Stimulated activated effector memory CD8-positive, alpha-beta T cell treated with anti-CD3 and anti-CD28 coated beads, Interleukin-12 subunit alpha, Interleukin-12 subunit beta, amount 100 ng/mL, for 72 hours (primary cell): Measurements from ENCODE around the gene CSPG5.
A peak's percentile ranks its signal among the peaks of the same experiment; 100 is the strongest.

ENCODE experiments used
- ATAC-seq: fragments of 150-1000 bp; cut with Tn5 transposase; 2 replicates; pipeline ENCODE4 v1.10.0; 2021
- DNase-seq, 2 donors: peaks; one replicate each; pipeline ENCODE4 v3.0.0; 2021 to 2022; ENCODE audit warnings: low spot score in 2 of 2
- H3K27ac Mint-ChIP-seq: one replicate; pipeline ENCODE4 v1.8.0; 2022; ENCODE audit warnings: mild to moderate bottlenecking, mixed read lengths
- H3K36me3 Mint-ChIP-seq: one replicate; pipeline ENCODE4 v1.8.0; 2022; ENCODE audit warnings: mild to moderate bottlenecking, mixed read lengths
- H3K4me1 Mint-ChIP-seq: one replicate; pipeline ENCODE4 v1.8.0; 2022; ENCODE audit warnings: mixed read lengths
- H3K4me3 Mint-ChIP-seq: one replicate; pipeline ENCODE4 v1.8.0; 2022; ENCODE audit warnings: mild to moderate bottlenecking, mixed read lengths
- H3K9me3 Mint-ChIP-seq: one replicate; pipeline ENCODE4 v1.8.0; 2022; ENCODE audit warnings: mixed read lengths

CSPG5 gene

GRCh38 chr3:47601281-47601680 is 22.6 kb upstream of the CSPG5 start:
- peaks cover 79% of the 10 kb centered on the region for H3K36me3 Mint-ChIP-seq
- ATAC-seq (no peak), DNase-seq (no peak)
- peak overlapping the region; percentile 63 for H3K27ac Mint-ChIP-seq
- H3K4me3 Mint-ChIP-seq = no peak overlapping the region
- no peaks in the 10 kb centered on the region for H3K4me1 Mint-ChIP-seq
- H3K9me3 Mint-ChIP-seq = no peaks in the 10 kb centered on the region

DNA sequence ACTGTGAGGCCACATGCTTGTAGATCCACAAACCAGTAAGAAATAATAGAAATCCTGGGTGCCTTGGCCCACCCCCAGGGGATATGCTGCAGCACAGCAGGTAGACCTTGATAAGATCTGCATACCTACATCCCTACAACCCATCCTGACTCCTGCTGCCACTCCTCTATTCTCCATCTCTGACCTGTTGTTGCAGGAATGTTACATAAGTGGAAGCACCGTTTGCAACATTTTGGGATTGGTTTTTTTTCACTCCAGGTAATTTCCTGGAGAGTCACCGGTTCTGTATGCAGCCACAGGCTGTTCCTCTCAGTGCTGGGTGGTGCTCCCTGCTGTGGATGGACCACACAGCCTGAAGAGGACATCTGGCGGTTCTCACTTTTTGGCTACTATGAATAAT is 16.1 kb upstream of the CSPG5 start:
- ATAC-seq = no peak
- DNase-seq = no peak
- Mint-ChIP-seq H3K27ac (no peak overlapping the region), H3K9me3 (no peaks in the 10 kb centered on the region), H3K4me1 (no peaks in the 10 kb centered on the region), H3K36me3 (peaks cover 72% of the 10 kb centered on the region), H3K4me3 (no peak overlapping the region)

DNA sequence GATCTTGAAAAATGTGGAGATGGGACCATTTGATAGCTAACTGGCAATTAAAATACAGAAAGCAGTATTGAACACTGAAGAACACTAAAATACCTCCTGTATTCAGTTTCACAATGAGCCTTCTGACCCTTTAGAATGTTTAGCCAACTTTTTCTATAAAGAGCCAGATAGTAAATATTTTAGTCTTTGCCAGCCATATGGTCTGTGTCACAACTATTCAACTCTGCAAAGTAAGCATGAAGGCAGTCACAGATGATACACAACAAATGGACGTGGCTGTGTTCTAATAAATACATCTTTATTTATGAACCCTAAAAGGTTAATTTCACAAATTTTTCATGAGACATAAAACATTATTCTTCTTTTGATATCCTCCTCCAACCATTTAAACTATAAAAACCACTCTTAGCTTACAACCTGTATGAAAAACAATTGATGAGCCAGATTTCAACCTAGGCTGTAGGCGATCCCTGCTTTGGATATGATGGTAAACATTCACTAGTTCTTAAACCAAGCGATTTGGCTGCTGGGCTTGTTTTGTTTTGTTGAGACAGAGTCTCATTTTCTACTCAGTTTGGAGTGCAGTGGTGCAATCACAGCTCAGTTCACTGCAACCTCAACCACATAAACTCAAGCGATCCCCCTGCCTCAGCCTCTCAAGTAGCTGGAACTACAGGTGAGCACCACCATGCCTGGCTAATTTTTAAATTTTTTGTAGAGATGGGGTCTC is 13.6 kb upstream of the CSPG5 start:
- peaks cover 89% of the 10 kb centered on the region for H3K36me3 Mint-ChIP-seq
- no peak overlapping the region for H3K27ac Mint-ChIP-seq
- H3K4me3 Mint-ChIP-seq = no peak overlapping the region
- DNase-seq (no peak), ATAC-seq (no peak)
- no peaks in the 10 kb centered on the region for H3K9me3 Mint-ChIP-seq
- no peaks in the 10 kb centered on the region for H3K4me1 Mint-ChIP-seq

- Mint-ChIP-seq H3K4me3 (no peak overlapping the region), H3K27ac (peak overlapping the region; percentile 20), H3K36me3 (peaks cover 90% of the 10 kb centered on the region), H3K4me1 (no peaks in the 10 kb centered on the region), H3K9me3 (no peaks in the 10 kb centered on the region)
- DNase-seq (no peak), ATAC-seq (no peak)
Measured at GRCh38 chr3:47590216-47590615, 11.6 kb upstream of the CSPG5 start.

- Mint-ChIP-seq H3K4me3 (no peak overlapping the region), H3K4me1 (no peaks in the 10 kb centered on the region), H3K9me3 (no peaks in the 10 kb centered on the region), H3K27ac (peak overlapping the region; percentile 74), H3K36me3 (peaks cover 78% of the 10 kb centered on the region)
- DNase-seq (no peak), ATAC-seq (no peak)
Measured at GRCh38 chr3:47588587-47588986, 9.9 kb upstream of the CSPG5 start.

DNA sequence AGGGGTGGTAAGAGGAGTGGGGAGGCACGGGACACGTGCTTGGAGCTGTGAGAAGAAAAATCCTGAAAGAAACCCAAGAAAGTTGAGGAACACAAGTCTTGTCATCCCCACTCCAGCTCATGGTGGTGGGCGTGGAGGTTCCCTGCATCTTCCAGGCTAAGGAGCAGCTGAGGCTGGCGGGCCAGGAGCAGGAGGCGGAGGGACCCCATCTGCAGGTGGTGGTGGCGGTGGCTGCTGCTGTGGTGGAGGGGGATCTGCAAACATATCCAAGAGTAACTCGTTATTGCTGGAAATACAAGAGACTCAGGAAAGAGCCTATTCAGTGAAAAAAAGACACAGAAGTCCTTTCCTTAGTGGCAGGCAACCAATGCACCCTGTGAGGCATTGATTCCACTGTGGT is 9.4 kb upstream of the CSPG5 start:
- H3K27ac Mint-ChIP-seq = no peak overlapping the region
- H3K9me3 Mint-ChIP-seq = no peaks in the 10 kb centered on the region
- H3K36me3 Mint-ChIP-seq = peaks cover 76% of the 10 kb centered on the region
- no peaks in the 10 kb centered on the region for H3K4me1 Mint-ChIP-seq
- DNase-seq (no peak), ATAC-seq (no peak)
- no peak overlapping the region for H3K4me3 Mint-ChIP-seq

DNA sequence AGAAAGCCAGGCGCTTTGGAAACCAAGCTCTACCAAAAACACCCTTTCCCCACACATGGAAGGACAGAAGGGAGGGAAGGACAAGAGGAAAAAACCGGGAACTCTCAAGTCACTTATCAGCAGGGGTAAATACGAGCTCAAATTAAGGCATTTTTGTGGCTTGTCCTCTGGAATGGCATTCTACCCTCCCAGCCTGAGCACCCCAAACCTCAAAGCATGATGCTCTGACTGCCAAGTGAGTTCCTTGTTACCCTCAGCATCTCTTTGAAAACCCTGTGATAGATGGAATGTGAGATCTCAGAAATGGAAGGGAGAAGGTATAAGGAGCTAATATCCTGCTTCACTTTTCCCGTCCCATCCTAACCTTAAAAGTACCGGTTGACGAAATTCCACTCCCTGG is 8.1 kb upstream of the CSPG5 start:
- Mint-ChIP-seq H3K27ac (no peak overlapping the region), H3K36me3 (peaks cover 68% of the 10 kb centered on the region), H3K9me3 (no peaks in the 10 kb centered on the region), H3K4me3 (no peak overlapping the region), H3K4me1 (no peaks in the 10 kb centered on the region)
- no peak for ATAC-seq
- no peak for DNase-seq

GRCh38 chr3:47583320-47584075 is 4.8 kb upstream of the CSPG5 start:
- Mint-ChIP-seq H3K9me3 (no peaks in the 10 kb centered on the region), H3K4me3 (no peak overlapping the region), H3K27ac (no peak overlapping the region), H3K36me3 (peaks cover 48% of the 10 kb centered on the region), H3K4me1 (no peaks in the 10 kb centered on the region)
- DNase-seq (no peak), ATAC-seq (no peak)

- Mint-ChIP-seq H3K27ac (no peak overlapping the region), H3K4me3 (no peak overlapping the region), H3K4me1 (no peaks in the 10 kb centered on the region), H3K36me3 (peaks cover 31% of the 10 kb centered on the region), H3K9me3 (no peaks in the 10 kb centered on the region)
- no peak for DNase-seq
- no peak for ATAC-seq
Measured at GRCh38 chr3:47581835-47582234, 3.2 kb upstream of the CSPG5 start.

DNA sequence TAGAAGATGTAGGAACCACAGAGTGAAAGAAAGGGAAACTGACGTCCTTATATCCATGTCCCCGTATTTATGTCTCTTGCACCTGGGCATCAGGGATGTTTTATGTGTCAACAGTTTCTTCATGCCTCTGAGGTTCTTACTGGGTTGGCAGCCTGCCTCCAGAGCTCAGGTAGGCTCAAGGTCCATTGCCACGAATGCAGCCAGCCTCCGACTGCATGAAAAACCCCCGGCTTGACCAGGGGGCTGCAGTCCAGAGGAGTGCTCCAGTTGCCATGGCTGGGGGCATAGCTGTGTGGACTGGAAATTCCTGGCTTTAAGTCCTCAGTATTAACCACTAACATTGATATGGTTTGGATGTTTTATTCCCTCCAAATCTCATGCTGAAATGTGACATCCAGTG is 2.8 kb upstream of the CSPG5 start:
- no peak for DNase-seq
- Mint-ChIP-seq H3K36me3 (peaks cover 27% of the 10 kb centered on the region), H3K27ac (no peak overlapping the region), H3K4me3 (no peak overlapping the region), H3K4me1 (no peaks in the 10 kb centered on the region), H3K9me3 (no peaks in the 10 kb centered on the region)
- no peak for ATAC-seq

- peak overlapping the region; percentile 50 for H3K4me3 Mint-ChIP-seq
- DNase-seq = no peak
- no peak for ATAC-seq
- no peaks in the 10 kb centered on the region for H3K4me1 Mint-ChIP-seq
- no peaks in the 10 kb centered on the region for H3K9me3 Mint-ChIP-seq
- H3K36me3 Mint-ChIP-seq = peaks cover 19% of the 10 kb centered on the region
- H3K27ac Mint-ChIP-seq = no peak overlapping the region
Measured at GRCh38 chr3:47580481-47580880, 1.8 kb upstream of the CSPG5 start.

- Mint-ChIP-seq H3K27ac (no peak overlapping the region), H3K36me3 (peaks cover 13% of the 10 kb centered on the region), H3K9me3 (no peaks in the 10 kb centered on the region), H3K4me1 (no peaks in the 10 kb centered on the region), H3K4me3 (peak overlapping the region; percentile 50)
- ATAC-seq (no peak), DNase-seq (no peak)
Measured at GRCh38 chr3:47579875-47580274, 1.2 kb upstream of the CSPG5 start.

GRCh38 chr3:47578119-47578632 is 489 bp downstream of the CSPG5 start:
- H3K4me1 Mint-ChIP-seq = no peaks in the 10 kb centered on the region
- H3K4me3 Mint-ChIP-seq = peak overlapping the region; percentile 50
- DNase-seq = peak; percentile 17 to 67
- H3K27ac Mint-ChIP-seq = no peak overlapping the region
- H3K36me3 Mint-ChIP-seq = peaks cover 10% of the 10 kb centered on the region
- no peaks in the 10 kb centered on the region for H3K9me3 Mint-ChIP-seq
- peak; percentile 77 for ATAC-seq

DNA sequence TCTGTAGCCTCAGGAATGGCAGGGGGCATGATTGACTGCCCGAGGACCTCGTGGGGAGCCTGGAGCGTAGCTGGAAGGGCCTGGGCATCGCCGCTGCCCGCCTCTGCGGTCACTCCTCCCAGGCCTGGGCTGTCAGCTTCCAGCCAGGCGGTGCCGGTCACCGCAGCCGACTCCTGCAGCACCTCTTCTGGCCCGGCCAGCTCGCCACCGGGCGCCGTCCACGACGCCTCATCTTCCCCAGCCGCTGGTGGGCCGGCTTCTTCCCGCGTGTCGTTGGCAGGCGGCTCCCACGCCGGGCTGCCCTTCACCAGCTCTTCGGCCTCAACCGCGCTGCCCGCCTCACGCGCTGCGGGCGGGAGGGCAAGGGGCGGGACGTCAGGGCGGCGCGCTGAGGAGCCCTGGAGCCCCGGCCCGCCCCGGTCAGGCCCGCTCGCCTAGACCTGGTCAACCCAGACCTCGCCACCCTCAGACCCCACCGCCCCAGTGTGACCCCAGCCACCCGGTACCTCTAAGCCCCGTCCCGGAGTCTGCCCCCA is 1.0 kb downstream of the CSPG5 start:
- peaks cover 6% of the 10 kb centered on the region for H3K36me3 Mint-ChIP-seq
- DNase-seq (no peak), ATAC-seq (peak; percentile 27)
- H3K27ac Mint-ChIP-seq = no peak overlapping the region
- no peaks in the 10 kb centered on the region for H3K9me3 Mint-ChIP-seq
- H3K4me1 Mint-ChIP-seq = no peaks in the 10 kb centered on the region
- peak overlapping the region; percentile 50 for H3K4me3 Mint-ChIP-seq

DNA sequence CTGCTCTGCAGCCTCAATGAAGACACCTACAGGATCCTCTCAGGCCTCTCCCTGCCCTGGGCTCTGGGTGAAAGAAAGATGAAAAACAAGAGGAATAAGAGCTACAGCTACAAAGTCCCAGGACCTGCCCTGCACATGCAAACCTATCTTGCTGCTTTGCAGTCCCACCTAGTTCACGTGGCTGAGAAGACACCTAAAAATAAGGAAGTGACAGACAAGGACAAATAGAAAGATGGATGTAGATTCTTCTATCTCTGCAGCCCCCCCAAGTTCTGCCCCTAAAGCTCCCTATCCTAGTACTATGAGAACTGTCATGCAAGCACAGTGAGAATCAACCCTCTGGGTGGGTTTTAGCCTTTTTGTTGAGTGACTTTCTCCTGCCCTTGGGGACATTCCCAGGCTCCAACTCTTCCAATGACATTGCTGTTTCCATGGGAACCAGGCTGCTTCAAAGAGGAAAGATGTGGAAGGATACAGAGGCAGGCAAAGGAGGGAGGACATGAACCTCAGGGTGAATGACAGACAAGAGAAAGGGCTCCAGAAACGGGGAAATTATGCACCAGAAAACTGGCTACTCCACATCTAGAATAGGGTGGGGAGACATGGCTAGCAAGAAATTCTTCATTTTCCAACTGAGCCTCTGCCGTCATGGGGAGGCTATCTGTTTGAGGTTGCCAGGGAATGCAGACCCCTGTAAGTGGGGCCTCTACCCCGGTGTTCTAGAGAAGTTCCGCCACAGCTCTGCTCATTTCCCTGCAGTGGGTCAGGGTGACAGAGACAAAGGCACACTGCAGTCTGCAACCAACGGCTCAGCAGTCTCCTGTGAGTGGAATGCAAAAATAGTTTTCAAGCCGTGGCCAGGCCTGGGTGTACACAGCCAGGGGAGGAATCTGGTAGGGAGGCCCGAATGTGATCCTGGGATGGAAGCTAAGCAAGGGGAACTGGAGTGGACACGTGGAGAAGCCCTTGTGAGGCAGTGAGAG is 5.2 kb downstream of the CSPG5 start:
- no peak overlapping the region for H3K4me3 Mint-ChIP-seq
- H3K9me3 Mint-ChIP-seq = no peaks in the 10 kb centered on the region
- no peaks in the 10 kb centered on the region for H3K36me3 Mint-ChIP-seq
- no peak for DNase-seq
- ATAC-seq = no peak
- no peaks in the 10 kb centered on the region for H3K4me1 Mint-ChIP-seq
- no peak overlapping the region for H3K27ac Mint-ChIP-seq
